Measurements from ENCODE around the gene GPR142.
"Not testable (repeated sequence)": the region's sequence is repeated elsewhere in the genome, so short reads cannot be mapped to it uniquely, and the experiment has no call there.

The GPR142 gene

GRCh38 chr17:74394977-74395376, 27.7 kb downstream of the GPR142 start:
- DNase-seq, result no peak

GRCh38 chr17:74396567-74396966, 29.3 kb downstream of the GPR142 start:
- DNase-seq, result no peak

- DNase-seq, result no peak
Measured at GRCh38 chr17:74402048-74402447, 34.7 kb downstream of the GPR142 start.

GRCh38 chr17:74403512-74404137, 36.3 kb downstream of the GPR142 start:
- no peak for DNase-seq

GRCh38 chr17:74404218-74404617, 36.9 kb downstream of the GPR142 start:
- DNase-seq, result no peak

GRCh38 chr17:74404789-74405188, 37.5 kb downstream of the GPR142 start:
- DNase-seq, result no peak

- DNase-seq, result not testable (repeated sequence)
Measured at GRCh38 chr17:74405311-74405710, 38.0 kb downstream of the GPR142 start.

GRCh38 chr17:74407384-74407783, 40.1 kb downstream of the GPR142 start:
- no peak for DNase-seq

- peak; percentile 61 for DNase-seq
Measured at GRCh38 chr17:74408262-74408661, 41.0 kb downstream of the GPR142 start.

- DNase-seq, result no peak
Measured at GRCh38 chr17:74408815-74409214, 41.5 kb downstream of the GPR142 start.

GRCh38 chr17:74410001-74410443, 42.7 kb downstream of the GPR142 start:
- no peak for DNase-seq

- DNase-seq, result no peak
Measured at GRCh38 chr17:74412581-74412980, 45.3 kb downstream of the GPR142 start.

- no peak for DNase-seq
Measured at GRCh38 chr17:74413491-74413890, 46.2 kb downstream of the GPR142 start.

- no peak for DNase-seq
Measured at GRCh38 chr17:74414510-74414909, 47.2 kb downstream of the GPR142 start.

GRCh38 chr17:74415608-74416396, 48.5 kb downstream of the GPR142 start:
- DNase-seq, result no peak

- peak; percentile 57 for DNase-seq
Measured at GRCh38 chr17:74417178-74418045, 50.1 kb downstream of the GPR142 start.

- no peak for DNase-seq
Measured at GRCh38 chr17:74419928-74420411, 52.7 kb downstream of the GPR142 start.

All from NCI-H226 (cell line).